DMS53 (cell line): ENCODE data around the gene EHD3.
A peak's percentile ranks its signal among the peaks of the same experiment; 100 is the strongest.

Source experiments
- DNase-seq: peaks from one replicate; lab custom pipeline; 2025; lab: John Stamatoyannopoulos, UW

EHD3 gene

GRCh38 chr2:31213601-31214443 is 20.1 kb upstream of the EHD3 start:
- no peak for DNase-seq

- DNase-seq = no peak
Observed at GRCh38 chr2:31214444-31214915, 19.5 kb upstream of the EHD3 start.

- no peak for DNase-seq
Observed at GRCh38 chr2:31216734-31217133, 17.2 kb upstream of the EHD3 start.

- no peak for DNase-seq
Observed at GRCh38 chr2:31217465-31218200, 16.3 kb upstream of the EHD3 start, which contains the start of gene CAPN14. CAPN14 (minus strand) TSS chr2:31217515; CDS start chr2:31205447, 12,068 bp downstream.

GRCh38 chr2:31219131-31219969 is 14.6 kb upstream of the EHD3 start:
- no peak for DNase-seq

GRCh38 chr2:31221544-31221943 is 12.4 kb upstream of the EHD3 start:
- no peak for DNase-seq

GRCh38 chr2:31222071-31222470 is 11.9 kb upstream of the EHD3 start:
- no peak for DNase-seq

- no peak for DNase-seq
Observed at GRCh38 chr2:31223026-31223425, 10.9 kb upstream of the EHD3 start.

GRCh38 chr2:31223749-31224148 is 10.2 kb upstream of the EHD3 start:
- DNase-seq = no peak

GRCh38 chr2:31226266-31226665 is 7.7 kb upstream of the EHD3 start:
- DNase-seq = no peak

- no peak for DNase-seq
Observed at GRCh38 chr2:31227110-31227509, 6.8 kb upstream of the EHD3 start.

GRCh38 chr2:31227711-31228125 is 6.2 kb upstream of the EHD3 start:
- DNase-seq = no peak

- DNase-seq = no peak
Observed at GRCh38 chr2:31228717-31229116, 5.2 kb upstream of the EHD3 start.

GRCh38 chr2:31230751-31231150 is 3.2 kb upstream of the EHD3 start:
- no peak for DNase-seq

- no peak for DNase-seq
Observed at GRCh38 chr2:31231571-31232302, 2.2 kb upstream of the EHD3 start.

- no peak for DNase-seq
Observed at GRCh38 chr2:31232586-31232985, 1.4 kb upstream of the EHD3 start.

- DNase-seq = peak; percentile 22
Observed at GRCh38 chr2:31233231-31233630, 721 bp upstream of the EHD3 start.

GRCh38 chr2:31234683-31235503 is 941 bp downstream of the EHD3 start:
- DNase-seq = no peak

- peak; percentile 26 for DNase-seq
Observed at GRCh38 chr2:31235504-31235902, 1.6 kb downstream of the EHD3 start.

GRCh38 chr2:31236433-31237205 is 2.7 kb downstream of the EHD3 start:
- DNase-seq = no peak
